GM12875 (cell line): ENCODE data around the gene ACBD4.

ENCODE experiments used
- H3K4me3 ChIP-seq: one replicate; pipeline ENCODE4 v1.5.1; 2011; ENCODE audit warnings: low read depth, low read length, control low read depth
- TF ChIP-seq, protein P1 (sequence below): IDR thresholded peaks from 2 replicates; pipeline ENCODE4 v1.5.1; 2011; ENCODE audit warnings: low read depth, mild to moderate bottlenecking, control low read depth, inconsistent platforms, low read length, moderate library complexity, borderline replicate concordance; ENCODE audit not compliant: insufficient read depth

ACBD4 gene

DNA sequence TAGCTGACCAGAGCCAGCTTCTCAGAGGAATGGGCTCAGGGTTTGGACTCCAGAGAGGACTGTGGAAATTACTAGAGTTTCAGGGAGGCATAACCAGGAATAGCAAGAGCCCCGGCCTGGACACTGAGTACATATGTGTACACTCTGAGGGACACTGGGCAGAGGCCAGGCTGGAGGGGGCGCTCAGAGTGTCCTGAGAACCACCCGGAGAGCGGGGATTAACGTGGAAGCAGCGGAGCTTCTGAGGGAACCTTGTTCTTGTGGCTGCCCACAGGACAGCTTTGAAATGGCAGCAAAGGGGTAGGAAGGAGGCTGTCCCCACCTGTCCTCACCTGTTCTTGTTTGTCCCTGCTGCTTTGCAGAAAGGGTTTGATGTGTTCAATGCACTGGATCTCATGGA lies 31.0 kb upstream of the ACBD4 start:
- H3K4me3 ChIP-seq = no peak overlapping the region
- TF ChIP-seq, protein P1, sequence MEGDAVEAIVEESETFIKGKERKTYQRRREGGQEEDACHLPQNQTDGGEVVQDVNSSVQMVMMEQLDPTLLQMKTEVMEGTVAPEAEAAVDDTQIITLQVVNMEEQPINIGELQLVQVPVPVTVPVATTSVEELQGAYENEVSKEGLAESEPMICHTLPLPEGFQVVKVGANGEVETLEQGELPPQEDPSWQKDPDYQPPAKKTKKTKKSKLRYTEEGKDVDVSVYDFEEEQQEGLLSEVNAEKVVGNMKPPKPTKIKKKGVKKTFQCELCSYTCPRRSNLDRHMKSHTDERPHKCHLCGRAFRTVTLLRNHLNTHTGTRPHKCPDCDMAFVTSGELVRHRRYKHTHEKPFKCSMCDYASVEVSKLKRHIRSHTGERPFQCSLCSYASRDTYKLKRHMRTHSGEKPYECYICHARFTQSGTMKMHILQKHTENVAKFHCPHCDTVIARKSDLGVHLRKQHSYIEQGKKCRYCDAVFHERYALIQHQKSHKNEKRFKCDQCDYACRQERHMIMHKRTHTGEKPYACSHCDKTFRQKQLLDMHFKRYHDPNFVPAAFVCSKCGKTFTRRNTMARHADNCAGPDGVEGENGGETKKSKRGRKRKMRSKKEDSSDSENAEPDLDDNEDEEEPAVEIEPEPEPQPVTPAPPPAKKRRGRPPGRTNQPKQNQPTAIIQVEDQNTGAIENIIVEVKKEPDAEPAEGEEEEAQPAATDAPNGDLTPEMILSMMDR = no peak

DNA sequence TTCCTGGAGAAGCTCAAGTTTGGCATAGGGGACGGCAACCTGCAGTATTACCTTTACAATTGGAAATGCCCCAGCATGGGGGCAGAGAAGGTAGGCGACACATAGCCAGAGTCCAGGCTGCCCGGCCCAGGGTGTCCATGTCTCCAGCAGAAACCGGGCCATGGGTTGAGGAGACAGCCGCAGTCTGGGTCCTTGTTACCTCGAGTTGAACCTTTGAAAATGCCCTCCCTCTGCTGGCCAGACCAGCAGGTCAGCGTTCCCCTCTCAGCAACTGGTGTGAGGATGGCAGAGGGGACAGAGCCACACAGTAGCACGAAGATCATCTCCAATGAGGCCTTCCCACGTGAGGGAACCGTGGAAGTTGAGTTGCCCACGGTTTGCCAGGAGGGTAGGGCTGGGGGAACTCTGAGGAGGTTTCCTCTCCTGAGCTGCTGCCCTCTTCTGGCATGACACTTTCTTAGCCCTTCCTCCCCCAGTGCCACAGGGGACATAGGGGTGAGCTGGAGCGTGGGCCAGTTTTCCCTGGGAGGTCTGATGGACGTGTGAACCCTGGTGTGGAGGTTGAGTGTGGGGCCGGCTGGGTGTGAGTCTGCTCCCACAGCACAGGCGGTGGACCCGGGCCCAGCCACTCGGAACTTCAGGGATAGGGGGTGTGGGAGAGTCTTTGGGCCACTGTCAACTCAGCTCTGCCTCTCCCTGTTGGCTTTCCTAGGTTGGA lies 30.4 kb upstream of the ACBD4 start:
- H3K4me3 ChIP-seq = no peak overlapping the region
- TF ChIP-seq, protein P1 = no peak

GRCh38 chr17:45106096-45106495 lies 29.4 kb upstream of the ACBD4 start:
- H3K4me3 ChIP-seq = no peak overlapping the region
- TF ChIP-seq, protein P1 = no peak

- TF ChIP-seq, protein P1 = no peak
Observed at GRCh38 chr17:45106582-45106981, 28.9 kb upstream of the ACBD4 start.

DNA sequence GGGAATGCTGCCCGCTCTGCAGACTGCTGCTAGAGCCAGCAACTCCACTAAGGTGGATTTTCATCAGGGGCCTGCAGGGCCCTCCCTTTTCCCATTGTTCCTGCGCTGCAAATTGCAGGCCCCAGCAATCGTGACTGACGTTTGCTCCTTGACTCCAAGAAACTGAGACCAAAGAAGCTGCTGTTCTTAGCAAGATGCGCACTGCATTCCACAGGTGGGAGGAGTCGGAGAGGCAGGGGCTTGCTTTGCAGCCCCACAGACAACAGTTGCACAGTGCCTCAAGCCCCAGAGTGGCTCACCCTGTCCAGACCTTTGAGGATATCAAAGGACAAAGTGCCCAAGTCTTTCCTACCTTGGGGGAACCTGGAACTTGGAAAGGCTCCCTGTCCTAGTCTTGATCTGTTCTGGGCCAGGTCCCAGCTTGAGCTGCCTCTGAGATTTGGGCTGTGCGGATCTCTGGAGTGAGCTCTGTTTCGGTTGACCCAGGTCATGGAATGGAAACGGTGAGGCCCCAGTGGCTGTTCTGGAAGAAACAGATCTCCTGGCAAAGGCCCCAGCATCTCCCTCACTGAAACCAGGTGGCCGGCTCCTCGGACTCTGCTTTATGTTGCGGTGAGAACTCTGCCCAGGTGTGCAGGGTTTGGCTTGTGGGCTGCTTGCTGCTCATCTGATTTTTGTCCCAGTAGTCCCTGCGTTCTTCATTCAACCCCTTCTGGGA lies 28.0 kb upstream of the ACBD4 start:
- TF ChIP-seq, protein P1 = no peak
- H3K4me3 ChIP-seq = no peak overlapping the region

More at GRCh38 chr17:45106582-45106981, 28.9 kb upstream of the ACBD4 start:
- H3K4me3 ChIP-seq = no peak overlapping the region

GRCh38 chr17:45108051-45108450 lies 27.4 kb upstream of the ACBD4 start:
- TF ChIP-seq, protein P1 = no peak
- no peak overlapping the region for H3K4me3 ChIP-seq
